ENCODE results near the gene WNT2.

DNA sequence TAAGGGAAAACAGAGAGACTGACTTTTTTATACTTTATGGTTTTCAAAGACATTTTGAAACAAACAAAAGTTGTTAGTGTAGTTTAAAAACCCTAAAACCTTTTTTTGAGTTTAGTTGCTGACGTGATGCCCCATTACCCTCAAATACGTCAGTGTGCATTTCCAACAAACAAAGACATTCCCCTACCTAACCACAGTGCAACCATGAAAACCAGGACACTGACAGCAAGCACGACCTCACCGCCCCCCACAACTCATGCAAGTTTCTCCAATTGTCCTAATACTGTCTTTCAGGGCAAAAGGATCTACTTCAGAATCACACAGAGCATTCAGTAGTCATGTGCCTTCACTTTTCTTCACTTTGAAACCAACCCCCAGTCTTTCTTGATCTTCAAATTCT is 75.0 kb downstream of the WNT2 start:
- TF ChIP-seq, protein P1, sequence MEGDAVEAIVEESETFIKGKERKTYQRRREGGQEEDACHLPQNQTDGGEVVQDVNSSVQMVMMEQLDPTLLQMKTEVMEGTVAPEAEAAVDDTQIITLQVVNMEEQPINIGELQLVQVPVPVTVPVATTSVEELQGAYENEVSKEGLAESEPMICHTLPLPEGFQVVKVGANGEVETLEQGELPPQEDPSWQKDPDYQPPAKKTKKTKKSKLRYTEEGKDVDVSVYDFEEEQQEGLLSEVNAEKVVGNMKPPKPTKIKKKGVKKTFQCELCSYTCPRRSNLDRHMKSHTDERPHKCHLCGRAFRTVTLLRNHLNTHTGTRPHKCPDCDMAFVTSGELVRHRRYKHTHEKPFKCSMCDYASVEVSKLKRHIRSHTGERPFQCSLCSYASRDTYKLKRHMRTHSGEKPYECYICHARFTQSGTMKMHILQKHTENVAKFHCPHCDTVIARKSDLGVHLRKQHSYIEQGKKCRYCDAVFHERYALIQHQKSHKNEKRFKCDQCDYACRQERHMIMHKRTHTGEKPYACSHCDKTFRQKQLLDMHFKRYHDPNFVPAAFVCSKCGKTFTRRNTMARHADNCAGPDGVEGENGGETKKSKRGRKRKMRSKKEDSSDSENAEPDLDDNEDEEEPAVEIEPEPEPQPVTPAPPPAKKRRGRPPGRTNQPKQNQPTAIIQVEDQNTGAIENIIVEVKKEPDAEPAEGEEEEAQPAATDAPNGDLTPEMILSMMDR (conservative IDR thresholded peaks at IDR 0.05) = no peak
- TF ChIP-seq EZH2 (IDR thresholded peaks at IDR 0.05; ENCODE audit: low read depth) = no peak
